PC-9 (cell line): ENCODE results near the gene AIG1.

Experiments
- EZH2 ChIP-seq: fragments of 200-600 bp; sonication (generic); IDR thresholded peaks from 2 replicates; pipeline ENCODE4 v1.8.0; 2017; ENCODE audit warnings: antibody characterized with exemption, low read depth
- TF ChIP-seq, protein P1 (sequence below): fragments of 200-600 bp; sonication (generic); conservative IDR thresholded peaks from 2 replicates; pipeline ENCODE4 v1.6.1; 2017; ENCODE audit warnings: mixed run types, antibody characterized with exemption, mild to moderate bottlenecking, moderate library complexity

DNA sequence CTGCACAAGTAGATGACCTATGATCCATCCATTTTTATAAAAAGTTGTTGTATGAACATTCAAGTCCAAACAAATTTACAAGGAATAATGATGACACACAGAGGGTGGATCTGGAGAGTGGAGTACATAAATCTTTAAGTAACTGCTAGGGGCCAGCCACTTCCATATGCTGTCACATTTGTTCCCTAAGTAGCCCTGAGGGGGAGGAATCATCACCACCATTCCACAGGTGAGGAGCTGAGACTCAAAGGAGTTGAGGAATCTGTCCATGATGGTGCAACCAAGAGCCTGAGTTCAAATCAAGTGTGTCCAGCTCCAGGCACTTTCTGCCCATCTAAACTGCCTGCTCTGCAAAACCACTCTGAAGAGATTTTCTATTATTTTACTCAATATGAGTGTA, 132.1 kb downstream of the AIG1 start:
- TF ChIP-seq, protein P1, sequence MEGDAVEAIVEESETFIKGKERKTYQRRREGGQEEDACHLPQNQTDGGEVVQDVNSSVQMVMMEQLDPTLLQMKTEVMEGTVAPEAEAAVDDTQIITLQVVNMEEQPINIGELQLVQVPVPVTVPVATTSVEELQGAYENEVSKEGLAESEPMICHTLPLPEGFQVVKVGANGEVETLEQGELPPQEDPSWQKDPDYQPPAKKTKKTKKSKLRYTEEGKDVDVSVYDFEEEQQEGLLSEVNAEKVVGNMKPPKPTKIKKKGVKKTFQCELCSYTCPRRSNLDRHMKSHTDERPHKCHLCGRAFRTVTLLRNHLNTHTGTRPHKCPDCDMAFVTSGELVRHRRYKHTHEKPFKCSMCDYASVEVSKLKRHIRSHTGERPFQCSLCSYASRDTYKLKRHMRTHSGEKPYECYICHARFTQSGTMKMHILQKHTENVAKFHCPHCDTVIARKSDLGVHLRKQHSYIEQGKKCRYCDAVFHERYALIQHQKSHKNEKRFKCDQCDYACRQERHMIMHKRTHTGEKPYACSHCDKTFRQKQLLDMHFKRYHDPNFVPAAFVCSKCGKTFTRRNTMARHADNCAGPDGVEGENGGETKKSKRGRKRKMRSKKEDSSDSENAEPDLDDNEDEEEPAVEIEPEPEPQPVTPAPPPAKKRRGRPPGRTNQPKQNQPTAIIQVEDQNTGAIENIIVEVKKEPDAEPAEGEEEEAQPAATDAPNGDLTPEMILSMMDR, result no peak
- TF ChIP-seq EZH2, result no peak
